ENCODE data around the gene PRKAR1B.

DNA sequence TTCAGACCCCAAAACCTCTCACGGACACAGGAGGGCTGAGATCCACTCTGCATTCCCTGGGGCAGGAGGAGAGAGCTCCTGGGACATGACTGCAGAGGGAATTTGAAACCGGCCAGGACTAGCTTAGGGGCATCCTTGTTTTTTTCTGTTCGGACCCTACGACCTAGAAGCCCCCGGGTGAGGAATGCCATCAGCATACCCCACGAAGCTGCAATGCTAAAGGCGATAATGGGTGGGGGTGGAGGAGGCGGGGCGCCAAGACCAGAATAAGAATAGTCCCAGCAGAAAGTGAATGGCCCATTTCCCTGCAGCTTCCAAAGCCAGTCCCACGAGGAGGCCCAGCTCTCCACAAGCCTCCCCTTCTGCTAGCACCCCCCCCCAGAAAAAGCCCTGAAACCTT is 211.5 kb downstream of the PRKAR1B start:
- TF ChIP-seq POLR2AphosphoS5 (IDR thresholded peaks at IDR 0.05; ENCODE audit: low read depth, low read length): no peak
- no peak for TF ChIP-seq SIN3A (IDR thresholded peaks at IDR 0.05; ENCODE audit: borderline replicate concordance, insufficient read depth, low read depth, low read length)
